K562 (cell line): ENCODE data around the gene BPTF. TPM values are rescaled to one million over a fixed set of nuclear protein-coding genes. Genes with fewer than 3 reads are reported as not detected.

Experiments
- CBX8 ChIP-seq: fragments of 200-600 bp; sonication (generic); IDR thresholded peaks from 2 replicates; pipeline ENCODE4 v1.6.1; 2012; ENCODE audit warnings: borderline replicate concordance, mixed run types, low read depth, mild to moderate bottlenecking, moderate library complexity, mixed read lengths, low read length, control low read depth, inconsistent platforms; ENCODE audit not compliant: poor library complexity, severe bottlenecking; ENCODE audit errors: extremely low read depth
- CEBPB ChIP-seq: fragments of 450-650 bp; IDR thresholded peaks from 2 replicates; pipeline ENCODE4 v1.6.1; 2016; ENCODE audit warnings: missing genetic modification characterization, missing compliant biosample characterization
- CEBPG ChIP-seq, 3 experiments: fragments of 200-800 bp in 1 of 3; sonication (Bioruptor generic) in 1 of 3; sonication (generic) in 1 of 3; formaldehyde crosslinking in 1 of 3; IDR thresholded peaks in 2 of 3; conservative IDR thresholded peaks in 1 of 3; 2 replicates each; pipeline versions ENCODE4 v1.6.1 to v1.8.0; 2016 to 2022; ENCODE audit warnings: missing compliant biosample characterization in 2 of 3, missing genetic modification characterization in 2 of 3, mild to moderate bottlenecking in 1 of 3, missing genetic modification reagents in 1 of 3
- EP400 ChIP-seq: fragments of 450-650 bp; IDR thresholded peaks from 2 replicates; pipeline ENCODE4 v1.6.1; 2017; ENCODE audit warnings: antibody characterized with exemption, mild to moderate bottlenecking, moderate library complexity
- HIVEP1 ChIP-seq: fragments of 250-450 bp; sonication (Bioruptor Pico); IDR thresholded peaks from 2 replicates; pipeline ENCODE4 v1.4.0; 2020; ENCODE audit warnings: mild to moderate bottlenecking
- KLF13 ChIP-seq: fragments of 450-650 bp; IDR thresholded peaks from 2 replicates; pipeline ENCODE4 v1.6.1; 2016; ENCODE audit warnings: missing genetic modification characterization, low read depth, mild to moderate bottlenecking, missing compliant biosample characterization, moderate library complexity, borderline replicate concordance
- LEF1 ChIP-seq: fragments of 450-650 bp; IDR thresholded peaks from 2 replicates; pipeline ENCODE4 v1.6.1; 2016; ENCODE audit warnings: mild to moderate bottlenecking
- MCM2 ChIP-seq: fragments of 450-650 bp; IDR thresholded peaks from 2 replicates; pipeline ENCODE4 v1.6.1; 2017; ENCODE audit warnings: low read depth, mild to moderate bottlenecking
- NCOA1 ChIP-seq: fragments of 450-650 bp; IDR thresholded peaks from 2 replicates; pipeline ENCODE4 v1.6.1; 2016; ENCODE audit warnings: low read depth
- NCOA4 ChIP-seq: fragments of 450-650 bp; IDR thresholded peaks from 2 replicates; pipeline ENCODE4 v1.6.1; 2018; ENCODE audit warnings: mild to moderate bottlenecking; ENCODE audit not compliant: partially characterized antibody
- NR3C1 ChIP-seq: sonication (generic); formaldehyde crosslinking; IDR thresholded peaks from 2 replicates; pipeline ENCODE4 v1.8.1; 2022; ENCODE audit warnings: missing genetic modification reagents
- PTTG1 ChIP-seq: fragments of 450-650 bp; IDR thresholded peaks from 2 replicates; pipeline ENCODE4 v1.6.1; 2016; ENCODE audit warnings: low read depth, mild to moderate bottlenecking, missing genetic modification characterization, missing compliant biosample characterization
- RBM15 ChIP-seq: fragments of 200-400 bp; formaldehyde crosslinking; IDR thresholded peaks from 2 replicates; pipeline ENCODE4 v1.6.1; 2018; ENCODE audit warnings: mild to moderate bottlenecking, low read length, moderate library complexity; ENCODE audit not compliant: insufficient read depth
- SIN3B ChIP-seq: fragments of 450-650 bp; IDR thresholded peaks from 2 replicates; pipeline ENCODE4 v1.6.1; 2017; ENCODE audit warnings: low read depth, mild to moderate bottlenecking, moderate library complexity
- SMAD1 ChIP-seq: fragments of 150-350 bp; IDR thresholded peaks from 2 replicates; pipeline ENCODE4 v1.6.1; 2014; ENCODE audit warnings: low read length, low read depth; ENCODE audit not compliant: partially characterized antibody
- ZFX ChIP-seq: sonication (generic); formaldehyde crosslinking; IDR thresholded peaks from 2 replicates; pipeline ENCODE4 v1.8.0; 2022; ENCODE audit warnings: mild to moderate bottlenecking, missing genetic modification reagents, moderate library complexity
- ZNF436 ChIP-seq: fragments of 250-450, 450-650 bp; sonication (Bioruptor Pico); formaldehyde crosslinking; IDR thresholded peaks from 2 replicates; pipeline ENCODE4 v1.7.0; 2020; ENCODE audit warnings: mild to moderate bottlenecking
- ZNF695 ChIP-seq: fragments of 450-650 bp; formaldehyde crosslinking; IDR thresholded peaks from 2 replicates; pipeline ENCODE4 v1.4.0; 2020; ENCODE audit warnings: mild to moderate bottlenecking, moderate library complexity
- polyA plus RNA-seq, 8 experiments: library from polyadenylated mRNA; depleted of rRNA in 4 of 8; stranded (reverse) in 5 of 8; unstranded in 3 of 8; fragments of >200 nt; fragmentation: Nextera tagmentation in 2 of 8; fragmentation: Illumina TruSeq in 1 of 8; extraction: Ambion mirVana in 2 of 8; extraction: Trizol in 1 of 8; gene quantifications; 2 replicates each; pipeline versions ENCODE4 v1.2.1 to v1.2.3, GENCODE V29; 2011 to 2014; ENCODE audit warnings: inconsistent platforms in 1 of 8, missing spikeins in 1 of 8
- total RNA-seq, 7 experiments: library from RNA; depleted of rRNA in 6 of 7; stranded (reverse); fragments of >200 nt in 6 of 7; fragmentation: Illumina TruSeq in 2 of 7; extraction: Trizol in 2 of 7; gene quantifications; 2 replicates each; pipeline versions ENCODE4 v1.2.1 to v1.2.3, GENCODE V29; 2011 to 2021; ENCODE audit warnings: low replicate concordance in 1 of 7
- TF ChIP-seq, protein P1 (sequence below): fragments of 250-450 bp; sonication (Bioruptor Pico); IDR thresholded peaks from 2 replicates; pipeline ENCODE4 v1.8.0; 2021; ENCODE audit warnings: borderline replicate concordance, mild to moderate bottlenecking, moderate library complexity; ENCODE audit not compliant: poor library complexity, severe bottlenecking
- TF ChIP-seq, protein P2 (sequence below): fragments of 250-450 bp; sonication (Bioruptor Pico); IDR thresholded peaks from 2 replicates; pipeline ENCODE4 v1.4.0; 2020; ENCODE audit warnings: mild to moderate bottlenecking, moderate library complexity
- TF ChIP-seq, protein P3 (sequence below): fragments of 450-650 bp; IDR thresholded peaks from 2 replicates; pipeline ENCODE4 v1.6.1; 2017; ENCODE audit warnings: antibody characterized with exemption, mild to moderate bottlenecking

The BPTF gene
- total and polyA plus RNA-seq, 9 of the 15 experiments (the other 6 are each of a cell fraction or from before 2014, with no cell fraction given), result 12.5 to 52.1 (median 26.9) TPM

DNA sequence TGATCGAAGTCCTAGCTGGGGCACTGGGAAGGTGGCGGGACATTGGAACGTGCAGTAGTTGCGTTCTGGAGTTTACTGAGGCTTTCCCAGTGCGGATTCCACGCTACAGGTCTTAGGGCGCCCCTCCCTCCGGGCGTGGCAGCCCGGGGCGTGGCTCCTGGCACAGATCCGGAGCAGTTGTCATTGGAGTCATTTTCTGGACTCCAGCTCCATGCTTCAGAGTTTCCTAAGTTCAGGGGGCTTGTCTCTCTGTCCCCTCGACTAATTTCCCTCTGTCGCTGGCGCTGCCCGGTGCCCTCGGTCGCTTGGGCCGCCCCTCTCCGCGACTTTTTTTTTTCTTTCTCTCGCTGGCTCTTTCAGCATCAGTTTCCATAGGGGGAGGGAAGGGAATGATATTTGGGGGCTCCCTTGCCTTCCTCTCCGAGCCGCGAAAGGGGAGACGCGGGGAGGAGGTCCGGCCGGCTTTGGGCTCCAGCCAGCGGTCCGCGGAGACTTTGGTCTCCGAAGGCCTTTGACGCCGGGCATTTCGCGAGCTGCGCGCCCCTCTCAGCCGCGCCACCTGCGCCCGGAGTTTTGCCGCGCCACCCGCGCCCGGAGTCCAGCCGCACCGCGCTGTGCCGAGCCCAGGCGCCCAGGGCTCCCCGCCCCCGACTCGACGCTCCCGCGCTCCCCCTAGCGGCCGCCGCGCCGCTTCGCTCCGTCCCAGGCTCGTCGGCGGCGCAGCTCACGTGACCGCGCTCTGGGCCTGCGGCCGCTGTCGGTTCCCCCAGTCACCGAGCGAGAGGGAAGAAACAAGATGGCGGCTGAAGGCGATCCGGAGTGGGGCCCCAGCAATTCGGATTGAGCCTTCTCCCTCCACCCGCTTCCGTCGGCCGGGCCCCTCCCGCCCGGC, at the start of gene BPTF (continued):
- TF ChIP-seq KLF13 (tag) (peak; percentile 71; the same call in 1 of the 2 replicates), MCM2 (no peak), LEF1 (no peak), CEBPB (tag) (no peak), NCOA4 (no peak), CBX8 (no peak), ZNF436 (CRISPR knock-in tag) (no peak), SMAD1 (peak; percentile 54), ZNF695 (CRISPR knock-in tag) (no peak), HIVEP1 (CRISPR knock-in tag) (no peak), PTTG1 (no peak), NR3C1 (no peak), ZFX (peak; percentile 82), RBM15 (no peak), NCOA1 (no peak), SIN3B (peak; percentile 68; the same call in 1 of the 2 replicates), CEBPG (CRISPR knock-in tag; IDR thresholded peaks at IDR 0.05) (no peak), CEBPG (tag; conservative IDR thresholded peaks at IDR 0.05 in 1 of 2, IDR thresholded peaks at IDR 0.05 in 1 of 2) (no peak), EP400 (no peak)
- TF ChIP-seq, protein P1, sequence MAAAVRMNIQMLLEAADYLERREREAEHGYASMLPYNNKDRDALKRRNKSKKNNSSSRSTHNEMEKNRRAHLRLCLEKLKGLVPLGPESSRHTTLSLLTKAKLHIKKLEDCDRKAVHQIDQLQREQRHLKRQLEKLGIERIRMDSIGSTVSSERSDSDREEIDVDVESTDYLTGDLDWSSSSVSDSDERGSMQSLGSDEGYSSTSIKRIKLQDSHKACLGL (CRISPR knock-in tag), result no peak
- TF ChIP-seq, protein P2, sequence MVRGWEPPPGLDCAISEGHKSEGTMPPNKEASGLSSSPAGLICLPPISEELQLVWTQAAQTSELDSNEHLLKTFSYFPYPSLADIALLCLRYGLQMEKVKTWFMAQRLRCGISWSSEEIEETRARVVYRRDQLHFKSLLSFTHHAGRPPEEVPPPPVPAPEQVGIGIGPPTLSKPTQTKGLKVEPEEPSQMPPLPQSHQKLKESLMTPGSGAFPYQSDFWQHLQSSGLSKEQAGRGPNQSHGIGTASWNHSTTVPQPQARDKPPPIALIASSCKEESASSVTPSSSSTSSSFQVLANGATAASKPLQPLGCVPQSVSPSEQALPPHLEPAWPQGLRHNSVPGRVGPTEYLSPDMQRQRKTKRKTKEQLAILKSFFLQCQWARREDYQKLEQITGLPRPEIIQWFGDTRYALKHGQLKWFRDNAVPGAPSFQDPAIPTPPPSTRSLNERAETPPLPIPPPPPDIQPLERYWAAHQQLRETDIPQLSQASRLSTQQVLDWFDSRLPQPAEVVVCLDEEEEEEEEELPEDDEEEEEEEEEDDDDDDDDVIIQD (CRISPR knock-in tag), result no peak
- TF ChIP-seq, protein P3, sequence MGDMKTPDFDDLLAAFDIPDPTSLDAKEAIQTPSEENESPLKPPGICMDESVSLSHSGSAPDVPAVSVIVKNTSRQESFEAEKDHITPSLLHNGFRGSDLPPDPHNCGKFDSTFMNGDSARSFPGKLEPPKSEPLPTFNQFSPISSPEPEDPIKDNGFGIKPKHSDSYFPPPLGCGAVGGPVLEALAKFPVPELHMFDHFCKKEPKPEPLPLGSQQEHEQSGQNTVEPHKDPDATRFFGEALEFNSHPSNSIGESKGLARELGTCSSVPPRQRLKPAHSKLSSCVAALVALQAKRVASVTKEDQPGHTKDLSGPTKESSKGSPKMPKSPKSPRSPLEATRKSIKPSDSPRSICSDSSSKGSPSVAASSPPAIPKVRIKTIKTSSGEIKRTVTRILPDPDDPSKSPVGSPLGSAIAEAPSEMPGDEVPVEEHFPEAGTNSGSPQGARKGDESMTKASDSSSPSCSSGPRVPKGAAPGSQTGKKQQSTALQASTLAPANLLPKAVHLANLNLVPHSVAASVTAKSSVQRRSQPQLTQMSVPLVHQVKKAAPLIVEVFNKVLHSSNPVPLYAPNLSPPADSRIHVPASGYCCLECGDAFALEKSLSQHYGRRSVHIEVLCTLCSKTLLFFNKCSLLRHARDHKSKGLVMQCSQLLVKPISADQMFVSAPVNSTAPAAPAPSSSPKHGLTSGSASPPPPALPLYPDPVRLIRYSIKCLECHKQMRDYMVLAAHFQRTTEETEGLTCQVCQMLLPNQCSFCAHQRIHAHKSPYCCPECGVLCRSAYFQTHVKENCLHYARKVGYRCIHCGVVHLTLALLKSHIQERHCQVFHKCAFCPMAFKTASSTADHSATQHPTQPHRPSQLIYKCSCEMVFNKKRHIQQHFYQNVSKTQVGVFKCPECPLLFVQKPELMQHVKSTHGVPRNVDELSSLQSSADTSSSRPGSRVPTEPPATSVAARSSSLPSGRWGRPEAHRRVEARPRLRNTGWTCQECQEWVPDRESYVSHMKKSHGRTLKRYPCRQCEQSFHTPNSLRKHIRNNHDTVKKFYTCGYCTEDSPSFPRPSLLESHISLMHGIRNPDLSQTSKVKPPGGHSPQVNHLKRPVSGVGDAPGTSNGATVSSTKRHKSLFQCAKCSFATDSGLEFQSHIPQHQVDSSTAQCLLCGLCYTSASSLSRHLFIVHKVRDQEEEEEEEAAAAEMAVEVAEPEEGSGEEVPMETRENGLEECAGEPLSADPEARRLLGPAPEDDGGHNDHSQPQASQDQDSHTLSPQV, result peak; percentile 56
